Measurements from ENCODE around the gene FUNDC2. TPM values are rescaled to one million over a fixed set of nuclear protein-coding genes. Genes with fewer than 3 reads are reported as not detected.

The FUNDC2 gene, protein sequence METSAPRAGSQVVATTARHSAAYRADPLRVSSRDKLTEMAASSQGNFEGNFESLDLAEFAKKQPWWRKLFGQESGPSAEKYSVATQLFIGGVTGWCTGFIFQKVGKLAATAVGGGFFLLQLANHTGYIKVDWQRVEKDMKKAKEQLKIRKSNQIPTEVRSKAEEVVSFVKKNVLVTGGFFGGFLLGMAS
- total RNA-seq (2022; extraction: Qiagen RNA extraction; ENCODE audit: low read depth): 93.1 to 126 TPM (median 121 TPM) in 5 replicates

DNA sequence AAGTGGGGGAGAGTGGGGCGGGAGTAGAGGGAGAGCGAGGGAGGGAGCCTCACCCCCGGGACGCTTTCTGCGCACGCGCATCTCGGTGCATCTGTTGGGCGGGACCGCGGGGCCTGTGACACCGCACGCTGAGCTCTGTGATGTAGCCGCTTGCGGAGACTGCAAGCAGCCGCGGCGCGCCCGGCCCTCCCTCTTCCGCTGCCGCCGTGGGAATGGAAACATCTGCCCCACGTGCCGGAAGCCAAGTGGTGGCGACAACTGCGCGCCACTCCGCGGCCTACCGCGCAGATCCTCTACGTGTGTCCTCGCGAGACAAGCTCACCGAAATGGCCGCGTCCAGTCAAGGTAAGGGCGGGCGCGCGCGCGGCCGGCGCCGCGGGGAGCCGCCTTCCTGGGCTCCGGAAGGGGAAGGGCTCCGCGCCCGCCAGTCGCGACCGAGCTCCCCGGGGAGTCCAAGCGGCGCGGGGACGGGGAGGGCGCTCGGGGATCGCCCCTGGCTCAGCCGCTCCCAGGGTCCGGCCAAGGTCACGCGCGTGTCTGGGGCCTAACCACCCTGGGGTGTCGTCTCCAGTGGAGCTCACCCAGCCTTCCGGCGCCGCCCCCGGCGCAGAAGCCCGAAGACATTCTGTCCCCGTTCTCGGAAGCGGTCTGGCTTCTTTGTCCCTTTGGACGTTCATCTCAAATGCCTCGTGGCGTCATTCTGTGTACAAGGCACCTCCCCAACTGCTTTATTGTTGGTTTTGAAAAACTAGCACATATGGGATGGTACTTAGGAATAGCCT, at the start of gene FUNDC2:
FUNDC2 (plus strand) TSS at position 118 of the 782 bp plus-strand sequence; CDS start at position 213, 95 bp downstream.

DNA sequence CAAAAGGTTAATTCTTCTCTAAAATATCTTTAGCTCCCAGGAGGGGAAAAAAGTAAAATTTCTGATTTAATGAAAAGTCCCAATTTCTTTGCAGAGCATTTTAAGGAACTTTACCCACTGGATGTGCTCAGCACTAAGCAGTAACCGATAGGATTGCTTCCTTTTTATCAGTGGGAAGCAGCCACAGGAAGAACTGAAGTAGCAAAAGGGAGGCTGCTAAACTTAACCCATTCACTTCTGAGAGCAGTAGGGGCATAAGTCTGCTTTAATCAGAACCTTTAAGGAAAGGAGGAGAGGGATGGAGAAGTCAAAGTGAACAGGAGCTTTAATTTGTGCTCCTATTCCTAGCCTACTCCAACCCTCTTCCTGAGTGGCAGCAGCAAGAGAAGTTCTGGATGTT, 4.1 kb upstream of the FUNDC2 start, which contains the start of gene F8:
F8 (minus strand) TSS at position 139 of the 400 bp plus-strand sequence. CDS start 171 bp downstream, outside the sequence.

DNA sequence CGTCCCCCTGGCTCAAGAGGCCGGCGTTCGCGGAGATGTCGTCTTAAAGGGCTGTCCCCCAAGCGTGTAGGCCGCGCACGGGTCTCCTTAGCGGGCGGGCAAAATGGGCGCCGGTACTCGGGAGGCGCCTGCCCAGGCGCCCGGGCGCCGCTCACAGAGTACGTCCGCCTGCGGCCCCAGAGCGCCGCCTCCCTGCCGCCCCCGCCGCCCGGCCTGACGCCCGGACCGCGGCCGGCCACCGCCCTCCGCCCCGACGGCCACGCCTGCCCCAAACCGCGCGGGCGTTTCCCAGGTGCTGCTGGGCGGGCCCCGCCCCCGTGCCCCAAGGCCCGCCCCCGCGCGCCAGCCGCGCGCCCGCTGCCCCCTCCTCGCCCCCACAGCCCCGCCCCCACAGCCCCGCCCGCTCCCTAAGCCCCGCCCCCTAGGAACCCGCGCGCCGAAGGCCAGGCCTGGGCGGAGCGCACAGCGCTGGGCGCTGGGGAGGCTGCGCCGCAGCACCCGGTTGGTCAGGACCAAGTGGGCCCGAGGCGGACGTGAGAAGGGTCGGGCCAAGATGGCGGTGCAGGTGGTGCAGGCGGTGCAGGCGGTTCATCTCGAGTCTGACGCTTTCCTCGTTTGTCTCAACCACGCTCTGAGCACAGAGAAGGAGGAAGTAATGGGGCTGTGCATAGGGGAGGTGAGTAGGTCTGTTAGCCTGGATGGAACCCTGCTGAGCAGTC, 44.5 kb downstream of the FUNDC2 start, which contains the start of the genes BRCC3, CMC4 and MTCP1:
BRCC3 (plus strand) TSS at position 534 of the 719 bp plus-strand sequence; CDS start at position 554, 20 bp downstream.
CMC4 (minus strand) TSS at position 162 of the 719 bp plus-strand sequence. CDS start 7,113 bp downstream, outside the sequence.
MTCP1 (minus strand) TSS at position 162 of the 719 bp plus-strand sequence. CDS start 5,126 bp downstream, outside the sequence.

Other genes with a start within 250 kb of the FUNDC2 start
- 17.6 to 21.1 TPM (median 20.2 TPM) in 5 replicates for gene MPP1, start 221.4 kb upstream of the FUNDC2 start, total RNA-seq (2022; extraction: Qiagen RNA extraction; ENCODE audit: low read depth)
- gene SMIM9, start 192.2 kb upstream of the FUNDC2 start, total RNA-seq (2022; extraction: Qiagen RNA extraction; ENCODE audit: low read depth): not detected in 5 replicates
- 60.9 to 97.2 TPM (median 83.6 TPM) in 5 replicates for gene F8A1, start 140.5 kb upstream of the FUNDC2 start, total RNA-seq (2022; extraction: Qiagen RNA extraction; ENCODE audit: low read depth)
- gene F8, start 4.1 kb upstream of the FUNDC2 start, total RNA-seq (2022; extraction: Qiagen RNA extraction; ENCODE audit: low read depth): 4.0 to 4.9 TPM (median 4.3 TPM) in 5 replicates
- 12.8 to 18.2 TPM (median 16.7 TPM) in 5 replicates for gene CMC4, start 44.3 kb downstream of the FUNDC2 start, total RNA-seq (2022; extraction: Qiagen RNA extraction; ENCODE audit: low read depth)
- gene MTCP1, start 44.3 kb downstream of the FUNDC2 start, total RNA-seq (2022; extraction: Qiagen RNA extraction; ENCODE audit: low read depth): 17.4 to 23.6 TPM (median 18.5 TPM) in 5 replicates
- 23.4 to 28.0 TPM (median 26.8 TPM) in 5 replicates for gene BRCC3, start 44.7 kb downstream of the FUNDC2 start, total RNA-seq (2022; extraction: Qiagen RNA extraction; ENCODE audit: low read depth)
- 49.6 to 62.9 TPM (median 52.2 TPM) in 5 replicates for gene VBP1, start 189.6 kb downstream of the FUNDC2 start, total RNA-seq (2022; extraction: Qiagen RNA extraction; ENCODE audit: low read depth)
- gene RAB39B, start 237.6 kb downstream of the FUNDC2 start, total RNA-seq (2022; extraction: Qiagen RNA extraction; ENCODE audit: low read depth): 0.55 to 0.69 TPM (median 0.60 TPM) in 5 replicates